Mucosa of descending colon (tissue), 3 donors: Measurements from ENCODE around the gene SEC23IP. TPM values are rescaled to one million over a fixed set of nuclear protein-coding genes. Genes with fewer than 3 reads are reported as not detected.
"Not testable (repeated sequence)": the region's sequence is repeated elsewhere in the genome, so short reads cannot be mapped to it uniquely, and the experiment has no call there.

ENCODE experiments used
- ATAC-seq: fragments of 200-7000 bp; cut with Tn5 transposase; one replicate; pipeline ENCODE4 v1.9.1; 2020; ENCODE audit warnings: mild to moderate bottlenecking, moderate library complexity
- DNase-seq, 3 donors: peaks; one replicate each; pipeline ENCODE4 v3.0.0-alpha.2; 2020
- H3K36me3 ChIP-seq: fragments of 200-600 bp; one replicate; pipeline ENCODE4 v1.8.0; 2021; ENCODE audit warnings: low read depth, mild to moderate bottlenecking
- H3K4me1 ChIP-seq: fragments of 200-600 bp; one replicate; pipeline ENCODE4 v1.8.0; 2021; ENCODE audit warnings: low read depth, mild to moderate bottlenecking
- H3K4me3 ChIP-seq: fragments of 200-600 bp; one replicate; pipeline ENCODE4 v1.8.0; 2021; ENCODE audit warnings: mild to moderate bottlenecking
- H3K9me3 ChIP-seq: fragments of 200-600 bp; one replicate; pipeline ENCODE4 v1.8.0; 2021; ENCODE audit warnings: mild to moderate bottlenecking
- CTCF ChIP-seq: fragments of 200-600 bp; IDR thresholded peaks from one replicate; pipeline ENCODE4 v1.8.0; 2022; ENCODE audit warnings: antibody characterized with exemption, mild to moderate bottlenecking
- intact Hi-C, 2 donors: fragments of 100-400 bp; cut with DNase I in 1 of 2; cut with micrococcal nuclease in 1 of 2; formaldehyde crosslinking; loops; one replicate each; pipeline versions ENCODE4 v1.11.0 to v1.11.1; 2022; cut with DNase I, micrococcal nuclease
- total RNA-seq, 3 donors: library from RNA; stranded (reverse); fragmentation: NEBNext Ultra II Directional in 2 of 3; extraction: Animal tissue kit (Norgen Biotek cat#: 25700) in 2 of 3; gene quantifications; one replicate each; pipeline versions ENCODE4 v1.2.1 to v1.2.4, GENCODE V29; 2021 to 2023
- donor health status: DM: no; HTN: no; CAD: no; lungs with moderate emphysema.
- donor health status: DM: no; HTN: no; CAD: no.
- donor health status: DM: no; HTN: yes; CAD: no.

SEC23IP gene
- total RNA-seq, 3 donors from 2014 or later: 50.9 to 67.7 (median 66.3) TPM

GRCh38 chr10:119903946-119904666 is 11.6 kb downstream of the SEC23IP start:
- Histone ChIP-seq H3K36me3 (no peaks in the 10 kb centered on the region), H3K4me3 (no peak overlapping the region), H3K9me3 (no peaks in the 10 kb centered on the region), H3K4me1 (no peaks in the 10 kb centered on the region)
- intact Hi-C loops: no loop called here
- DNase-seq: no peak
- no peak for TF ChIP-seq CTCF
- no peak for ATAC-seq

- H3K4me3 ChIP-seq, H3K4me1 ChIP-seq, ATAC-seq, H3K9me3 ChIP-seq, intact Hi-C loops, H3K36me3 ChIP-seq, DNase-seq: not testable (repeated sequence)
Measured at GRCh38 chr10:119907695-119908094, 15.2 kb downstream of the SEC23IP start.

GRCh38 chr10:119908166-119908565 is 15.6 kb downstream of the SEC23IP start:
- ATAC-seq: no peak
- no peak for TF ChIP-seq CTCF
- intact Hi-C loops: no loop called here
- no peak overlapping the region for H3K4me3 ChIP-seq
- no peaks in the 10 kb centered on the region for H3K9me3 ChIP-seq
- H3K36me3 ChIP-seq: no peaks in the 10 kb centered on the region
- no peaks in the 10 kb centered on the region for H3K4me1 ChIP-seq
- no peak for DNase-seq

GRCh38 chr10:119910689-119911088 is 18.2 kb downstream of the SEC23IP start:
- Histone ChIP-seq H3K36me3 (no peaks in the 10 kb centered on the region), H3K4me3 (no peak overlapping the region), H3K9me3 (no peaks in the 10 kb centered on the region), H3K4me1 (no peaks in the 10 kb centered on the region)
- intact Hi-C loops: no loop called here
- no peak for TF ChIP-seq CTCF
- ATAC-seq: no peak
- DNase-seq: no peak

- intact Hi-C loops: no loop called here
- no peak for TF ChIP-seq CTCF
- ATAC-seq: no peak
- Histone ChIP-seq H3K4me1 (no peaks in the 10 kb centered on the region), H3K4me3 (no peak overlapping the region), H3K9me3 (no peaks in the 10 kb centered on the region), H3K36me3 (no peaks in the 10 kb centered on the region)
- no peak for DNase-seq
Measured at GRCh38 chr10:119917777-119918176, 25.2 kb downstream of the SEC23IP start.

- no peaks in the 10 kb centered on the region for H3K36me3 ChIP-seq
- no peaks in the 10 kb centered on the region for H3K4me1 ChIP-seq
- H3K9me3 ChIP-seq: no peaks in the 10 kb centered on the region
- no peak overlapping the region for H3K4me3 ChIP-seq
- no peak for DNase-seq
- ATAC-seq: no peak
- no peak for TF ChIP-seq CTCF
- intact Hi-C loops: no loop called here
Measured at GRCh38 chr10:119919271-119919670, 26.7 kb downstream of the SEC23IP start.
